ENCODE measurements around the gene UBR3. TPM values are rescaled to one million over a fixed set of nuclear protein-coding genes. Genes with fewer than 3 reads are reported as not detected.
"Not testable (repeated sequence)": the region's sequence is repeated elsewhere in the genome, so short reads cannot be mapped to it uniquely, and the experiment has no call there.

The UBR3 gene
- total RNA-seq, 6 experiments from 2014 or later: 25.3 to 37.3 (median 29.9) TPM

GRCh38 chr2:170123593-170123992, 296.3 kb downstream of the UBR3 start:
- no peak for TF ChIP-seq POLR2A (IDR thresholded peaks at IDR 0.05)
- TF ChIP-seq, protein P1, sequence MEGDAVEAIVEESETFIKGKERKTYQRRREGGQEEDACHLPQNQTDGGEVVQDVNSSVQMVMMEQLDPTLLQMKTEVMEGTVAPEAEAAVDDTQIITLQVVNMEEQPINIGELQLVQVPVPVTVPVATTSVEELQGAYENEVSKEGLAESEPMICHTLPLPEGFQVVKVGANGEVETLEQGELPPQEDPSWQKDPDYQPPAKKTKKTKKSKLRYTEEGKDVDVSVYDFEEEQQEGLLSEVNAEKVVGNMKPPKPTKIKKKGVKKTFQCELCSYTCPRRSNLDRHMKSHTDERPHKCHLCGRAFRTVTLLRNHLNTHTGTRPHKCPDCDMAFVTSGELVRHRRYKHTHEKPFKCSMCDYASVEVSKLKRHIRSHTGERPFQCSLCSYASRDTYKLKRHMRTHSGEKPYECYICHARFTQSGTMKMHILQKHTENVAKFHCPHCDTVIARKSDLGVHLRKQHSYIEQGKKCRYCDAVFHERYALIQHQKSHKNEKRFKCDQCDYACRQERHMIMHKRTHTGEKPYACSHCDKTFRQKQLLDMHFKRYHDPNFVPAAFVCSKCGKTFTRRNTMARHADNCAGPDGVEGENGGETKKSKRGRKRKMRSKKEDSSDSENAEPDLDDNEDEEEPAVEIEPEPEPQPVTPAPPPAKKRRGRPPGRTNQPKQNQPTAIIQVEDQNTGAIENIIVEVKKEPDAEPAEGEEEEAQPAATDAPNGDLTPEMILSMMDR (IDR thresholded peaks at IDR 0.05): no peak
- no peak for DNase-seq
- Histone ChIP-seq H3K36me3 (no peaks in the 10 kb centered on the region), H3K27ac (no peak overlapping the region), H3K4me3 (no peak overlapping the region), H3K4me1 (no peaks in the 10 kb centered on the region), H3K9me3 (no peaks in the 10 kb centered on the region), H3K27me3 (no peaks in the 10 kb centered on the region)
- 67% methylated on average over 2 of the region's 2 CpGs for WGBS (ENCODE audit: insufficient coverage, low coverage, low lambda C conversion rate, missing lambda C conversion rate)
- intact Hi-C loops (cut with DNase I): no loop called here
- ATAC-seq: no peak

GRCh38 chr2:170126138-170126728, 299.0 kb downstream of the UBR3 start:
- ATAC-seq; intact Hi-C loops (cut with DNase I); H3K4me1 ChIP-seq; H3K4me3 ChIP-seq; DNase-seq; H3K9me3 ChIP-seq; H3K36me3 ChIP-seq; H3K27ac ChIP-seq; H3K27me3 ChIP-seq: not testable (repeated sequence)
- WGBS (ENCODE audit: insufficient coverage, low coverage, low lambda C conversion rate, missing lambda C conversion rate): 13% methylated on average over 1 of the region's 8 CpGs

Small RNA genes lying within 50 kb of the gene (small RNA-seq; reads per million reads assigned to genes)
- 0 reads per million in 2 experiments for gene RNU6-1006P

Other genes with a start within 250 kb of the UBR3 start
- gene PPIG, start 243.1 kb upstream of the UBR3 start, total RNA-seq: 10 to 100 TPM; 15.1 to 27.7 (median 23.8) TPM
- under 1 TPM in 1 of 6 experiments, not detected in 5; 0.86 TPM for gene CFAP210, start 133.0 kb upstream of the UBR3 start, total RNA-seq
- gene PHOSPHO2, start 133.0 kb upstream of the UBR3 start, total RNA-seq: 1 to 10 TPM; 1.8 to 5.6 (median 2.8) TPM
- 1 to 10 TPM; 4.7 to 6.6 (median 6.0) TPM for gene KLHL23, start 93.6 kb upstream of the UBR3 start, total RNA-seq
- gene SSB, start 28.6 kb upstream of the UBR3 start, total RNA-seq: 10 to 100 TPM; 16.5 to 41.3 (median 33.2) TPM
- 10 to 100 TPM; 18.4 to 26.7 (median 20.7) TPM for gene METTL5, start 2.5 kb upstream of the UBR3 start, total RNA-seq

Data from right lobe of liver (tissue), 6 donors.